GM19193 (cell line): ENCODE results near the gene KASH5.

Source experiments
- POLR2A ChIP-seq: IDR thresholded peaks from 4 replicates; pipeline ENCODE4 v1.6.1; 2011; ENCODE audit not compliant: insufficient read depth, insufficient read length; ENCODE audit errors: extremely low read depth

Gene KASH5

GRCh38 chr19:49380391-49380790 is 7.7 kb upstream of the KASH5 start:
- no peak for TF ChIP-seq POLR2A

- TF ChIP-seq POLR2A, result no peak
These were observed 5.4 kb upstream of the KASH5 start for GRCh38 chr19:49382639-49383038.

GRCh38 chr19:49383599-49383998 is 4.5 kb upstream of the KASH5 start:
- TF ChIP-seq POLR2A, result no peak

GRCh38 chr19:49389406-49389805 is 1.4 kb downstream of the KASH5 start:
- no peak for TF ChIP-seq POLR2A

- no peak for TF ChIP-seq POLR2A
These were observed 2.3 kb downstream of the KASH5 start for GRCh38 chr19:49390131-49390928.

- TF ChIP-seq POLR2A, result no peak
These were observed 2.9 kb downstream of the KASH5 start for GRCh38 chr19:49390929-49391359.

- TF ChIP-seq POLR2A, result no peak
These were observed 3.7 kb downstream of the KASH5 start for GRCh38 chr19:49391581-49392399.

- no peak for TF ChIP-seq POLR2A
These were observed 5.8 kb downstream of the KASH5 start for GRCh38 chr19:49393881-49394280.

- no peak for TF ChIP-seq POLR2A
These were observed 7.7 kb downstream of the KASH5 start for GRCh38 chr19:49395581-49396407.

GRCh38 chr19:49396738-49397505 is 8.9 kb downstream of the KASH5 start:
- TF ChIP-seq POLR2A, result no peak

GRCh38 chr19:49398001-49398615 is 10.1 kb downstream of the KASH5 start:
- no peak for TF ChIP-seq POLR2A

- no peak for TF ChIP-seq POLR2A
These were observed 10.9 kb downstream of the KASH5 start for GRCh38 chr19:49398931-49399330.

GRCh38 chr19:49400029-49400428 is 12.0 kb downstream of the KASH5 start:
- no peak for TF ChIP-seq POLR2A
